Neural cell (in vitro differentiated cells): Measurements from ENCODE around the gene TSR3. TPM values are rescaled to one million over a fixed set of nuclear protein-coding genes. Genes with fewer than 3 reads are reported as not detected.
A peak's percentile ranks its signal among the peaks of the same experiment; 100 is the strongest.

Experiments
- H2AFZ ChIP-seq: fragments of 200-600, 300-800 bp; sonication (generic), shearing (Covaris generic); 2 replicates; pipeline ENCODE4 v1.6.0; 2014; ENCODE audit warnings: low read depth, mild to moderate bottlenecking, antibody characterized with exemption, low read length, moderate library complexity
- H3F3A ChIP-seq: fragments of 200-600 bp; shearing (Covaris generic); 2 replicates; pipeline ENCODE4 v1.6.1; 2016; ENCODE audit warnings: mild to moderate bottlenecking, moderate library complexity, mixed read lengths, antibody characterized with exemption, low read length; ENCODE audit not compliant: insufficient read depth, poor library complexity, severe bottlenecking
- H3K27ac ChIP-seq: fragments of 200-600, 300-800 bp; sonication (generic), shearing (Covaris generic); 2 replicates; pipeline ENCODE4 v1.5.1; 2014; ENCODE audit warnings: mild to moderate bottlenecking, low read length, moderate library complexity
- H3K27me3 ChIP-seq: fragments of 300-800, 200-600 bp; sonication (generic), shearing (Covaris generic); 2 replicates; pipeline ENCODE4 v1.6.0; 2014; ENCODE audit warnings: mild to moderate bottlenecking, low read depth, low read length, moderate library complexity; ENCODE audit not compliant: insufficient read depth
- H3K36me3 ChIP-seq: fragments of 300-800, 200-600 bp; sonication (generic), shearing (Covaris generic); 2 replicates; pipeline ENCODE4 v1.5.1; 2014; ENCODE audit warnings: mild to moderate bottlenecking, antibody characterized with exemption, low read length, moderate library complexity; ENCODE audit not compliant: insufficient read depth
- H3K4me2 ChIP-seq: fragments of 300-800, 200-600 bp; sonication (generic), shearing (Covaris generic); 2 replicates; pipeline ENCODE4 v1.6.0; 2014; ENCODE audit warnings: mild to moderate bottlenecking, low read length
- H3K4me3 ChIP-seq: fragments of 300-800, 200-600 bp; sonication (generic), shearing (Covaris generic); 2 replicates; pipeline ENCODE4 v1.5.1; 2014; ENCODE audit warnings: mild to moderate bottlenecking, low read length, moderate library complexity
- H3K79me2 ChIP-seq: fragments of 200-600 bp; shearing (Covaris generic); replicated peaks from 2 replicates; pipeline ENCODE4 v1.6.0; 2014; ENCODE audit warnings: mild to moderate bottlenecking, low read length, moderate library complexity; ENCODE audit not compliant: insufficient read depth
- H3K9ac ChIP-seq: fragments of 300-800, 200-600 bp; sonication (generic), shearing (Covaris generic); 2 replicates; pipeline ENCODE4 v1.6.1; 2016; ENCODE audit warnings: mild to moderate bottlenecking, low read length, mixed read lengths
- H3K9me2 ChIP-seq: fragments of 200-600 bp; shearing (Covaris generic); 2 replicates; pipeline ENCODE4 v1.6.1; 2016; ENCODE audit warnings: mild to moderate bottlenecking, low read length, mixed read lengths; ENCODE audit not compliant: insufficient read depth
- H3K9me3 ChIP-seq: fragments of 200-600, 300-800 bp; sonication (generic), shearing (Covaris generic); 2 replicates; pipeline ENCODE4 v1.6.1; 2016; ENCODE audit warnings: mild to moderate bottlenecking, mixed run types, low read length, moderate library complexity, mixed read lengths
- H4K20me1 ChIP-seq: fragments of 200-600 bp; shearing (Covaris generic); 2 replicates; pipeline ENCODE4 v1.6.1; 2016; ENCODE audit warnings: mild to moderate bottlenecking, mixed run types; ENCODE audit not compliant: insufficient read depth
- EP300 ChIP-seq: fragments of 450-650 bp; conservative IDR thresholded peaks from 2 replicates; pipeline ENCODE4 v1.6.1; 2014; ENCODE audit warnings: antibody characterized with exemption, mild to moderate bottlenecking, moderate library complexity; ENCODE audit not compliant: poor library complexity, severe bottlenecking
- EZH2 ChIP-seq: fragments of 200-600, 300-800 bp; shearing (Covaris generic), sonication (generic); IDR thresholded peaks from 2 replicates; pipeline ENCODE4 v1.6.1; 2014; ENCODE audit warnings: antibody characterized with exemption, low read length, borderline replicate concordance, mild to moderate bottlenecking; ENCODE audit not compliant: insufficient read depth, poor library complexity, severe bottlenecking
- POLR2AphosphoS5 ChIP-seq: IDR thresholded peaks from 2 replicates; pipeline ENCODE4 v1.6.1; 2012
- RAD21 ChIP-seq: fragments of 450-650 bp; conservative IDR thresholded peaks from 2 replicates; pipeline ENCODE4 v1.6.1; 2014; ENCODE audit warnings: antibody characterized with exemption, mild to moderate bottlenecking, moderate library complexity
- SMC3 ChIP-seq: fragments of 450-650 bp; conservative IDR thresholded peaks from 2 replicates; pipeline ENCODE4 v1.6.1; 2014; ENCODE audit warnings: antibody characterized with exemption, mild to moderate bottlenecking, moderate library complexity; ENCODE audit not compliant: poor library complexity
- polyA plus RNA-seq: library from polyadenylated mRNA; depleted of rRNA; stranded (reverse); fragments of >200 nt; gene quantifications from 2 replicates; pipeline ENCODE4 v1.2.3, GENCODE V29; 2014
- TF ChIP-seq, protein P1 (sequence below): IDR thresholded peaks from 2 replicates; pipeline ENCODE4 v1.6.1; 2012; ENCODE audit warnings: borderline replicate concordance
- TF ChIP-seq, protein P2 (sequence below): fragments of 450-650 bp; IDR thresholded peaks from 2 replicates; pipeline ENCODE4 v1.5.1; 2014; ENCODE audit warnings: antibody characterized with exemption, mild to moderate bottlenecking, moderate library complexity; ENCODE audit not compliant: poor library complexity, severe bottlenecking

TSR3 gene
- polyA plus RNA-seq, 1 donor from 2014 or later, result 102 TPM

DNA sequence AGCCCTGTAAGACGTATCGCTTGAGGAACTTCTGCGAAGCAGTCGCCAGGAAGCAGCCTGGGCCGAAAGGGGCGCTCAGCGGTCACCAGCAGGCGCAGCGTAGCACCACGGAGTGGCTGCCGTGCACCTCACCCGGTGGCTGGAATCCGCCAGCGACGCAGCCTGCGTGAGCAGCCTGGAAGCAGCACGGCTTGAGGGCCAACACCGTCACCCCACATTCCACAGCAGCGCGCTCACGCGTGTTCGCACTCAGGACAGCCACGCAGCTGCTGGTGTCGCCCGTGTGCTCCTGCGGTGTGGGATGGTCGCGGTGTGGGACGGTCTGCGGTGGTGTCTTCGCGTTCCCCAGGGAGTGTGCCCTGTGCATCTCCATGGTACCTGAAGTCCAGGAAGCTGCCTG, 32.6 kb downstream of the TSR3 start:
- Histone ChIP-seq H3K9me2 (no peaks in the 10 kb centered on the region), H3K36me3 (no peaks in the 10 kb centered on the region), H2AFZ (no peak overlapping the region), H3K9ac (no peak overlapping the region), H4K20me1 (peaks cover 18% of the 10 kb centered on the region), H3K27me3 (no peaks in the 10 kb centered on the region), H3F3A (no peaks in the 10 kb centered on the region), H3K79me2 (peaks cover 23% of the 10 kb centered on the region), H3K27ac (no peak overlapping the region), H3K9me3 (no peaks in the 10 kb centered on the region), H3K4me3 (no peak overlapping the region), H3K4me2 (no peak overlapping the region)
- TF ChIP-seq RAD21 (no peak), EP300 (no peak), EZH2 (no peak), SMC3 (no peak), POLR2AphosphoS5 (peak; percentile 27)

GRCh38 chr16:1318268-1318545, 33.5 kb downstream of the TSR3 start:
- no peaks in the 10 kb centered on the region for H3K36me3 ChIP-seq
- H2AFZ ChIP-seq, result no peak overlapping the region
- H3K27me3 ChIP-seq, result no peaks in the 10 kb centered on the region
- TF ChIP-seq POLR2AphosphoS5 (peak; percentile 12), SMC3 (no peak)
- no peaks in the 10 kb centered on the region for H3K9me3 ChIP-seq
- H3K27ac ChIP-seq, result no peak overlapping the region
- H3K79me2 ChIP-seq, result peaks cover 32% of the 10 kb centered on the region
- no peaks in the 10 kb centered on the region for H3F3A ChIP-seq
- no peaks in the 10 kb centered on the region for H3K9me2 ChIP-seq
- H3K4me2 ChIP-seq, result no peak overlapping the region
- H4K20me1 ChIP-seq, result peaks cover 26% of the 10 kb centered on the region
- H3K9ac ChIP-seq, result no peak overlapping the region
- H3K4me3 ChIP-seq, result no peak overlapping the region

DNA sequence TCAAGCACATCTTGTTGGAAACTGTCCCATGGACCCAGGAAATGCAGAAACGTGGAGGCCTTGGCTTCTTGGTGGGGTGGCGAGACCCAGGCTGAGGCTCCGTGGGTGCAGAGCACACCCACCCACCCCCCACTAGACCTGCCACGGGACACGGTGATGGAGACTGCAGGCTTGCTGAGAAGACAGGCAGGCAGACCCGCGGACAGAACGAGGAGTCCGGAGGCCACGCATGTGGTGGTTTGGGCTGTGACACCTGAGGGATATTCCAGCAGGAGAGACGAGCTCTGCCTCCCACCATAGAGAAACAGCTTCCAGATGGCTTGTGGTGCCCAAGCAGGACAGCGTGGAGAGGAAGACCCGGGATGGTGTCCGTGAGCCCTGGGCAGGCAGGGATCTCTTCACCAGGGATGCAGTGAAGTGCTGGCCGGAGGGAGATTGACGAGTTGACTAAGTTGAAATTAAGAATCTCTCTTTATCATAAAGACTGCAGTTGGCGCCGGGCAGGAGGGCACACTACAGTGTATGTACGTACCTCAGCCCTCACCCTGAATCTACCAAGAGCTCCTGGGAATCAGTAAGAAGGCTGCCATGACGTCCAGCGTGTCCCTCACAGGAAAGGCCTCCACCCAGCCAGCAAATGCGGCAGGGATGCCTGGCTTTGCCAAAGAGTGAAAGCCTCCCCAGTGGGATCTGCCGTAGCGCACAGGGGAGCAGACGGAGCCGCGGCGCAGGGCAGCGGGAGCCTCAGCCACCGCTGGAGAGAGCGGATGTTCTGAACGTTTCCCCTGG, 34.0 kb downstream of the TSR3 start:
- H3K9me2 ChIP-seq, result no peaks in the 10 kb centered on the region
- H3K9me3 ChIP-seq, result no peaks in the 10 kb centered on the region
- no peak overlapping the region for H3K9ac ChIP-seq
- no peak overlapping the region for H3K27ac ChIP-seq
- no peaks in the 10 kb centered on the region for H3K36me3 ChIP-seq
- peaks cover 37% of the 10 kb centered on the region for H3K79me2 ChIP-seq
- H4K20me1 ChIP-seq, result peaks cover 31% of the 10 kb centered on the region
- TF ChIP-seq POLR2AphosphoS5 (no peak), EZH2 (no peak), SMC3 (no peak)
- TF ChIP-seq, protein P1, sequence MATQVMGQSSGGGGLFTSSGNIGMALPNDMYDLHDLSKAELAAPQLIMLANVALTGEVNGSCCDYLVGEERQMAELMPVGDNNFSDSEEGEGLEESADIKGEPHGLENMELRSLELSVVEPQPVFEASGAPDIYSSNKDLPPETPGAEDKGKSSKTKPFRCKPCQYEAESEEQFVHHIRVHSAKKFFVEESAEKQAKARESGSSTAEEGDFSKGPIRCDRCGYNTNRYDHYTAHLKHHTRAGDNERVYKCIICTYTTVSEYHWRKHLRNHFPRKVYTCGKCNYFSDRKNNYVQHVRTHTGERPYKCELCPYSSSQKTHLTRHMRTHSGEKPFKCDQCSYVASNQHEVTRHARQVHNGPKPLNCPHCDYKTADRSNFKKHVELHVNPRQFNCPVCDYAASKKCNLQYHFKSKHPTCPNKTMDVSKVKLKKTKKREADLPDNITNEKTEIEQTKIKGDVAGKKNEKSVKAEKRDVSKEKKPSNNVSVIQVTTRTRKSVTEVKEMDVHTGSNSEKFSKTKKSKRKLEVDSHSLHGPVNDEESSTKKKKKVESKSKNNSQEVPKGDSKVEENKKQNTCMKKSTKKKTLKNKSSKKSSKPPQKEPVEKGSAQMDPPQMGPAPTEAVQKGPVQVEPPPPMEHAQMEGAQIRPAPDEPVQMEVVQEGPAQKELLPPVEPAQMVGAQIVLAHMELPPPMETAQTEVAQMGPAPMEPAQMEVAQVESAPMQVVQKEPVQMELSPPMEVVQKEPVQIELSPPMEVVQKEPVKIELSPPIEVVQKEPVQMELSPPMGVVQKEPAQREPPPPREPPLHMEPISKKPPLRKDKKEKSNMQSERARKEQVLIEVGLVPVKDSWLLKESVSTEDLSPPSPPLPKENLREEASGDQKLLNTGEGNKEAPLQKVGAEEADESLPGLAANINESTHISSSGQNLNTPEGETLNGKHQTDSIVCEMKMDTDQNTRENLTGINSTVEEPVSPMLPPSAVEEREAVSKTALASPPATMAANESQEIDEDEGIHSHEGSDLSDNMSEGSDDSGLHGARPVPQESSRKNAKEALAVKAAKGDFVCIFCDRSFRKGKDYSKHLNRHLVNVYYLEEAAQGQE, result no peak
- TF ChIP-seq, protein P2, sequence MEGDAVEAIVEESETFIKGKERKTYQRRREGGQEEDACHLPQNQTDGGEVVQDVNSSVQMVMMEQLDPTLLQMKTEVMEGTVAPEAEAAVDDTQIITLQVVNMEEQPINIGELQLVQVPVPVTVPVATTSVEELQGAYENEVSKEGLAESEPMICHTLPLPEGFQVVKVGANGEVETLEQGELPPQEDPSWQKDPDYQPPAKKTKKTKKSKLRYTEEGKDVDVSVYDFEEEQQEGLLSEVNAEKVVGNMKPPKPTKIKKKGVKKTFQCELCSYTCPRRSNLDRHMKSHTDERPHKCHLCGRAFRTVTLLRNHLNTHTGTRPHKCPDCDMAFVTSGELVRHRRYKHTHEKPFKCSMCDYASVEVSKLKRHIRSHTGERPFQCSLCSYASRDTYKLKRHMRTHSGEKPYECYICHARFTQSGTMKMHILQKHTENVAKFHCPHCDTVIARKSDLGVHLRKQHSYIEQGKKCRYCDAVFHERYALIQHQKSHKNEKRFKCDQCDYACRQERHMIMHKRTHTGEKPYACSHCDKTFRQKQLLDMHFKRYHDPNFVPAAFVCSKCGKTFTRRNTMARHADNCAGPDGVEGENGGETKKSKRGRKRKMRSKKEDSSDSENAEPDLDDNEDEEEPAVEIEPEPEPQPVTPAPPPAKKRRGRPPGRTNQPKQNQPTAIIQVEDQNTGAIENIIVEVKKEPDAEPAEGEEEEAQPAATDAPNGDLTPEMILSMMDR, result no peak
- no peaks in the 10 kb centered on the region for H3F3A ChIP-seq
- H3K4me3 ChIP-seq, result no peak overlapping the region
- no peak overlapping the region for H3K4me2 ChIP-seq
- H2AFZ ChIP-seq, result no peak overlapping the region
- no peaks in the 10 kb centered on the region for H3K27me3 ChIP-seq
